Ectodermal cell (in vitro differentiated cells): ENCODE data around the gene TJP3.
A peak's percentile ranks its signal among the peaks of the same experiment; 100 is the strongest.

Source experiments
- H3K27ac ChIP-seq: 2 replicates; pipeline ENCODE4 v1.7.0; 2013; ENCODE audit warnings: mild to moderate bottlenecking, low read depth, low read length; ENCODE audit not compliant: insufficient read depth, poor library complexity, severe bottlenecking
- H3K27me3 ChIP-seq: 2 replicates; pipeline ENCODE4 v1.7.0; 2013; ENCODE audit warnings: mild to moderate bottlenecking, low read length; ENCODE audit not compliant: insufficient read depth, control insufficient read depth, poor library complexity, severe bottlenecking
- H3K36me3 ChIP-seq: one replicate; pipeline ENCODE4 v1.7.0; 2013; ENCODE audit warnings: low read length; ENCODE audit not compliant: control insufficient read depth, insufficient read depth
- H3K4me1 ChIP-seq: one replicate; pipeline ENCODE4 v1.7.0; 2013; ENCODE audit warnings: low read length; ENCODE audit not compliant: control insufficient read depth, insufficient read depth
- H3K4me3 ChIP-seq: 2 replicates; pipeline ENCODE4 v1.7.0; 2013; ENCODE audit warnings: low read depth, low read length, control low read depth; ENCODE audit not compliant: insufficient read depth
- H3K9me3 ChIP-seq: 2 replicates; pipeline ENCODE4 v1.7.0; 2013; ENCODE audit warnings: mild to moderate bottlenecking, low read length, moderate library complexity; ENCODE audit not compliant: control insufficient read depth
- WGBS, 2 experiments: methylation state at CpG; one replicate each; pipeline ENCODE4 v1.1.7; 2013; ENCODE audit warnings: missing lambda C conversion rate in 2 of 2; 5-methylcytosine and 5-hydroxymethylcytosine counted together

TJP3 gene

DNA sequence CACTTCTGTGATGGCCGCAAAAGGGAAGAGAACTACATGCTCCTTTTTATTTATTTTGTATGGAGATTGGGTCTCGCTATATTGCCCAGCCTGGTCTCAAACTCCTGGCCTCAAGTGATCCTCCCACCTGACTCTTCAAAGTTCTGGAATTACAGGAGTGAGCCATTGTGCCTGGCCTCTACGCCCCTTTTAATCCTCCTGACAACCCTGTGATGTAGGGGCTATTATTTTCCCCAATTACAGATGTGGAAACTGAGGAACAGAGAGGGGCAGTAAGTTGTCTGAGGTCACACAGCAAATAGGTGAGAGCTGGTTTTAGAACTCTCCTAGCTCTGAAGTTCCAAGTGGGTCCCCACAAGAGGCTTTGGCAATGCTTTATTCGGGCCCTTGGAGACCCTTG, 11.7 kb downstream of the TJP3 start:
- no peaks in the 10 kb centered on the region for H3K36me3 ChIP-seq
- H3K27me3 ChIP-seq, result peaks cover 15% of the 10 kb centered on the region
- no peaks in the 10 kb centered on the region for H3K9me3 ChIP-seq
- H3K4me3 ChIP-seq, result no peak overlapping the region
- peaks cover 6% of the 10 kb centered on the region for H3K4me1 ChIP-seq
- 89 to 92% methylated on average over 4 of the region's 4 CpGs for WGBS, 2 experiments
- no peak overlapping the region for H3K27ac ChIP-seq

- Histone ChIP-seq H3K27me3 (peaks cover 15% of the 10 kb centered on the region), H3K36me3 (no peaks in the 10 kb centered on the region), H3K27ac (no peak overlapping the region), H3K4me3 (no peak overlapping the region), H3K9me3 (no peaks in the 10 kb centered on the region), H3K4me1 (peaks cover 6% of the 10 kb centered on the region)
- WGBS, 2 experiments, result 33 to 43% methylated on average over 9 of the region's 9 CpGs
These were observed 12.2 kb downstream of the TJP3 start for GRCh38 chr19:3720349-3720917.

DNA sequence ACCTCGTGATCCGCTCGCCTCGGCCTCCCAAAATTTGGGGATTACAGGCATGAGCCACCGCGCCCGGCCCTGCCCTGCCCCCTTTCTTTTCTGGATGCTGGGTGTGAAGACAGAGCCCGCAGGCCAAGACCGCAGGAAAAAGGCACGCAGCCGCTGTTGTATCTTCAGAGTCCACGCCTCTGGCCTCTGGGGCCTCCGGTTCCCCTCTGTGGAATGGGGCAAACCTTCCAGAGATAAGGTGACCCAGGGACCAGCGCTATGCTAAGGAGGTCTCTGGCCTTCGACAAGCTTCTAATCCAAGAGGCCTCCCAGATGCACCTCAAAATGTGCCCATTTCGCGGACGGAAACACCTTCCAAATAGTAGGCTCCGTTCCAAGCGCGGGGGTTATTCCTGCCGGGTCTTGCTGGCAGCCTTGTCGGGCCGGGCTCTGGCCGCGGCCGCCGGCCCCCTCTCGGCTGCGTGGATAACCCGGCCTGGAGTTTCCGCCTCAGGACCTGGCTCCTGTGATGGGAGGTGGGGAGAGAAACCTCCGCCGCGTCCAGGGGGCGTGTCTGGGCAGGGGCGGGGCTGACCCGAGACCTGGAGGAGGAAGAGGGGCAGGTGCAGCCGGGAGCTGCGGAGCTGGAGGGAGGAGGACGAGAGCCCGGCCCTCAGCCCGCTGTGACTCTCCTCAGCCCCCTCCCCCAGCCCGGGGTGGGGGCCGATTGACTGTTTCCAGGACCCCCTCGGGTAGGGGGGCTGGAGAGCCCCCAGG, 13.1 kb downstream of the TJP3 start:
- WGBS, 2 experiments, result 24 to 26% methylated on average over 46 of the region's 46 CpGs
- Histone ChIP-seq H3K36me3 (no peaks in the 10 kb centered on the region), H3K4me1 (peaks cover 6% of the 10 kb centered on the region), H3K9me3 (no peaks in the 10 kb centered on the region), H3K4me3 (peak overlapping the region; percentile 48), H3K27me3 (peaks cover 15% of the 10 kb centered on the region), H3K27ac (no peak overlapping the region)

- Histone ChIP-seq H3K36me3 (no peaks in the 10 kb centered on the region), H3K9me3 (no peaks in the 10 kb centered on the region), H3K27me3 (peaks cover 15% of the 10 kb centered on the region), H3K4me3 (peak overlapping the region; percentile 48), H3K27ac (no peak overlapping the region), H3K4me1 (peaks cover 6% of the 10 kb centered on the region)
- 3 to 4% methylated on average over 26 of the region's 26 CpGs for WGBS, 2 experiments
These were observed 13.8 kb downstream of the TJP3 start for GRCh38 chr19:3721887-3722442.

GRCh38 chr19:3722443-3723109, 14.4 kb downstream of the TJP3 start:
- H3K4me1 ChIP-seq, result peaks cover 6% of the 10 kb centered on the region
- H3K27ac ChIP-seq, result no peak overlapping the region
- peak overlapping the region; percentile 48 for H3K4me3 ChIP-seq
- 2% methylated on average over 26 to 30 of the region's 30 CpGs for WGBS, 2 experiments
- H3K27me3 ChIP-seq, result peaks cover 15% of the 10 kb centered on the region
- no peaks in the 10 kb centered on the region for H3K9me3 ChIP-seq
- H3K36me3 ChIP-seq, result no peaks in the 10 kb centered on the region

DNA sequence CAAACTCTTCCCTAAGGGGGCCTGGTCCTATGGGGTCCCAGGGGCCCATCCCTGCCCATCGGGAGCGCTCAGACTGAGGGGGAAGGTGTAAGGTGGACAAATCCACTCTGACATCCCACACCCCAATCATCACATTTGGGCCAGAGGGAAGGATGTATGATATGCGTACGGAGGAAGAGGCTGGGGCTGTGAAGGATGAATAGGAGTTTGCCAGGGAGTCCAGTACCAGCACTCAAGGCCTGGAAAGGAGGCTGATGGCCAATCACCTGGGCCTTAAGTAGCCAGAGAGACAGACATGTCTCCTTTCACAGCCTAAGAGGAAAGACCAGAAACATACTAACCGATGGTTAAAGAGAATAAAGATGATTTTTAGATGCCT, 14.9 kb downstream of the TJP3 start:
- H3K27ac ChIP-seq, result no peak overlapping the region
- WGBS, 2 experiments, result 71 to 75% methylated on average over 3 of the region's 5 CpGs
- peaks cover 15% of the 10 kb centered on the region for H3K27me3 ChIP-seq
- H3K9me3 ChIP-seq, result no peaks in the 10 kb centered on the region
- H3K4me1 ChIP-seq, result peaks cover 6% of the 10 kb centered on the region
- no peaks in the 10 kb centered on the region for H3K36me3 ChIP-seq
- no peak overlapping the region for H3K4me3 ChIP-seq

- WGBS, 2 experiments, result 40 to 41% methylated on average over 8 of the region's 8 CpGs
- Histone ChIP-seq H3K4me1 (peaks cover 6% of the 10 kb centered on the region), H3K36me3 (no peaks in the 10 kb centered on the region), H3K27ac (no peak overlapping the region), H3K27me3 (peaks cover 15% of the 10 kb centered on the region), H3K4me3 (no peak overlapping the region), H3K9me3 (no peaks in the 10 kb centered on the region)
These were observed 15.7 kb downstream of the TJP3 start for GRCh38 chr19:3723883-3724282.

- WGBS, 2 experiments, result 92 to 97% methylated on average over 3 of the region's 3 CpGs
- H3K4me1 ChIP-seq, result peaks cover 6% of the 10 kb centered on the region
- H3K9me3 ChIP-seq, result no peaks in the 10 kb centered on the region
- no peak overlapping the region for H3K4me3 ChIP-seq
- H3K27me3 ChIP-seq, result peaks cover 15% of the 10 kb centered on the region
- no peaks in the 10 kb centered on the region for H3K36me3 ChIP-seq
- no peak overlapping the region for H3K27ac ChIP-seq
These were observed 16.9 kb downstream of the TJP3 start for GRCh38 chr19:3725121-3725520.

DNA sequence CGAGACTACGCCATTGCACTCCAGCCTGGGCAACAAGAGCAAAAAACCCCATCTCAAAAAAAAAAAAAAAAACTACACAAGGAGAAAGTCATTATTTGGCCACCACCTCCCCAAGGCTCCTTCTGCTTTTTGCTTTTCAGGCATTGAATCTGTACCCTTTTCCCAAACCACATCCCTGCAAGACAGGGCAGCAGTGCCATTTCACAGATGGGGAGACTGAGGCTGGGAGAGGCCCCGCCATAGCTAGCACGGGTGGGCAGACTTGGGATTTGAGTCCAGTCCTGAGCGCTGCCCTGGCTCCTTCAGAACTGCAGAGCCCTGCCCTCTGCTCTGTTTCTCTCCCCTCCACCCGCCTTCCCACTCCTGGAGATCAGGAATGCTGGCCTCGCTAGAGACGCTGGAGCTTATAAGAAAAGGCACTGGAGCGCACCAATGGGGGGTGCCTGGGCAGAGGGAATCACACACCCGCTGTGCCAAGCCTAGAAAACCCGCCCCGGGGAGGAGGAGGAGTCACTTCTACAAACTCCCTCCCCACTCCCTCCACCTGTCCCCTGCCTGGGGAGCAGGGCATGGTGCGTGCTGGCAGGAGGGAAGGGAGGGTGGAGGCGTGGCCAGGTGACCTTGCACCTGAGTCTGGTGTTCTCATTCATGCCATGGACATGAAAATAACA, 17.6 kb downstream of the TJP3 start:
- no peak overlapping the region for H3K27ac ChIP-seq
- H3K4me3 ChIP-seq, result no peak overlapping the region
- 24 to 29% methylated on average over 14 of the region's 14 CpGs for WGBS, 2 experiments
- peaks cover 15% of the 10 kb centered on the region for H3K27me3 ChIP-seq
- peaks cover 6% of the 10 kb centered on the region for H3K4me1 ChIP-seq
- no peaks in the 10 kb centered on the region for H3K9me3 ChIP-seq
- no peaks in the 10 kb centered on the region for H3K36me3 ChIP-seq
